NCI-H460 (cell line): ENCODE data around the gene ZNF22. TPM values are rescaled to one million over a fixed set of nuclear protein-coding genes. Genes with fewer than 3 reads are reported as not detected.

Experiments used
- DNase-seq: peaks from one replicate; pipeline ENCODE4 v3.0.0-alpha.2; 2016; ENCODE audit warnings: low read depth; ENCODE audit errors: extremely low read depth
- total RNA-seq: library from RNA; depleted of rRNA; stranded (reverse); fragments of >200 nt; shearing (Covaris generic); gene quantifications from 2 replicates; pipeline ENCODE4 v1.2.3, GENCODE V29; 2014

ZNF22 gene
- total RNA-seq, 1 experiment from 2014 or later = 1.1 TPM

GRCh38 chr10:44975431-44976331 lies 25.0 kb upstream of the ZNF22 start:
- DNase-seq = no peak

GRCh38 chr10:44976352-44977198 lies 24.1 kb upstream of the ZNF22 start:
- DNase-seq = no peak

GRCh38 chr10:44977287-44978212 lies 23.2 kb upstream of the ZNF22 start:
- DNase-seq = no peak

- no peak for DNase-seq
Observed at GRCh38 chr10:44978213-44978569, 22.5 kb upstream of the ZNF22 start.

- peak; percentile 85 for DNase-seq
Observed at GRCh38 chr10:44978570-44979280, 22.0 kb upstream of the ZNF22 start, which contains the start of gene DEPP1. TSS of gene DEPP1 (minus strand) at chr10:44978809. CDS start at chr10:44978030, 779 bp downstream.

- no peak for DNase-seq
Observed at GRCh38 chr10:44979281-44980191, 21.2 kb upstream of the ZNF22 start.

- DNase-seq = no peak
Observed at GRCh38 chr10:44980309-44981171, 20.2 kb upstream of the ZNF22 start.

GRCh38 chr10:44981172-44982113 lies 19.3 kb upstream of the ZNF22 start:
- DNase-seq = peak; percentile 73

GRCh38 chr10:44982114-44982460 lies 18.6 kb upstream of the ZNF22 start:
- DNase-seq = no peak

GRCh38 chr10:44982496-44982895 lies 18.2 kb upstream of the ZNF22 start:
- no peak for DNase-seq

- no peak for DNase-seq
Observed at GRCh38 chr10:44983066-44983894, 17.4 kb upstream of the ZNF22 start.

GRCh38 chr10:44983895-44984278 lies 16.8 kb upstream of the ZNF22 start:
- no peak for DNase-seq

GRCh38 chr10:44984671-44985101 lies 16.0 kb upstream of the ZNF22 start:
- DNase-seq = no peak

- no peak for DNase-seq
Observed at GRCh38 chr10:44985175-44985681, 15.5 kb upstream of the ZNF22 start.

- DNase-seq = no peak
Observed at GRCh38 chr10:44986179-44986578, 14.5 kb upstream of the ZNF22 start.

- no peak for DNase-seq
Observed at GRCh38 chr10:44986670-44987069, 14.1 kb upstream of the ZNF22 start.
